ENCODE measurements around the gene PARVA. TPM values are rescaled to one million over a fixed set of nuclear protein-coding genes. Genes with fewer than 3 reads are reported as not detected.

Gene PARVA
- total and polyA plus RNA-seq, 3 donors from 2014 or later = 18.7 to 23.7 (median 23.6) TPM

DNA sequence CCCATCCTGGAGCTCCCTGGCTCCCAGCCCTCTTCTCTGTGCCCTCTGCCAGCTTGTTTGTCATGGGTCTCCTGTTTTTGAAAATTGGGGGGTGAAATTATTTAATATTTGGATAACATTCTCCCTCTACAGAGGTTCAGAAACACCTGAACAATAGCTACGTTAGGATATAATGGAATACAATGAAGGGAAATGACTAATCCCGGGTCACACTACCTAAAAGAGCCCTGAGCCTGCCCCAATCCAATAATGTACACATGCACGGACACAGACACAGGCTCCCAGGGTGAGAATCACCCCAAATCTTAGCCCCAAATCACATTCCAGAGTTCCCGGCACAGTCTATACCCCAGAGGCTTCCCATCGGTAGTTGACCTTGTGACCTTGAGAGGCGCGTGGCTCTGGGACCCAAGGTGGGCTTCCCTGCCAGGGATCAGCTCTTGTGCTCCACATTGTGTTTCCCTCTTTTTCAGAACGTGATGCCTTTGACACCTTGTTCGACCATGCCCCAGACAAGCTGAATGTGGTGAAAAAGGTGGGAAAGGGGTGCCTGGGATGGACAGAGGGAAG is 135.5 kb downstream of the PARVA start:
- Histone ChIP-seq H3K4me1 (no peaks in the 10 kb centered on the region), H3K36me3 (ENCODE audit: low read depth, missing control alignments) (no peaks in the 10 kb centered on the region), H3K27me3 (no peaks in the 10 kb centered on the region), H3K4me3 (no peak overlapping the region), H3K27ac (no peak overlapping the region), H3K9me3 (no peaks in the 10 kb centered on the region)
- no peak for DNase-seq
- no peak for TF ChIP-seq POLR2A (IDR thresholded peaks at IDR 0.05)
- TF ChIP-seq, protein P1, sequence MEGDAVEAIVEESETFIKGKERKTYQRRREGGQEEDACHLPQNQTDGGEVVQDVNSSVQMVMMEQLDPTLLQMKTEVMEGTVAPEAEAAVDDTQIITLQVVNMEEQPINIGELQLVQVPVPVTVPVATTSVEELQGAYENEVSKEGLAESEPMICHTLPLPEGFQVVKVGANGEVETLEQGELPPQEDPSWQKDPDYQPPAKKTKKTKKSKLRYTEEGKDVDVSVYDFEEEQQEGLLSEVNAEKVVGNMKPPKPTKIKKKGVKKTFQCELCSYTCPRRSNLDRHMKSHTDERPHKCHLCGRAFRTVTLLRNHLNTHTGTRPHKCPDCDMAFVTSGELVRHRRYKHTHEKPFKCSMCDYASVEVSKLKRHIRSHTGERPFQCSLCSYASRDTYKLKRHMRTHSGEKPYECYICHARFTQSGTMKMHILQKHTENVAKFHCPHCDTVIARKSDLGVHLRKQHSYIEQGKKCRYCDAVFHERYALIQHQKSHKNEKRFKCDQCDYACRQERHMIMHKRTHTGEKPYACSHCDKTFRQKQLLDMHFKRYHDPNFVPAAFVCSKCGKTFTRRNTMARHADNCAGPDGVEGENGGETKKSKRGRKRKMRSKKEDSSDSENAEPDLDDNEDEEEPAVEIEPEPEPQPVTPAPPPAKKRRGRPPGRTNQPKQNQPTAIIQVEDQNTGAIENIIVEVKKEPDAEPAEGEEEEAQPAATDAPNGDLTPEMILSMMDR (IDR thresholded peaks at IDR 0.05) = no peak
- intact Hi-C loops (cut with DNase I; ENCODE audit: low total_unique reads) = no loop called here
- 76 to 77% methylated on average over 9 of the region's 9 CpGs for WGBS, 2 donors

DNA sequence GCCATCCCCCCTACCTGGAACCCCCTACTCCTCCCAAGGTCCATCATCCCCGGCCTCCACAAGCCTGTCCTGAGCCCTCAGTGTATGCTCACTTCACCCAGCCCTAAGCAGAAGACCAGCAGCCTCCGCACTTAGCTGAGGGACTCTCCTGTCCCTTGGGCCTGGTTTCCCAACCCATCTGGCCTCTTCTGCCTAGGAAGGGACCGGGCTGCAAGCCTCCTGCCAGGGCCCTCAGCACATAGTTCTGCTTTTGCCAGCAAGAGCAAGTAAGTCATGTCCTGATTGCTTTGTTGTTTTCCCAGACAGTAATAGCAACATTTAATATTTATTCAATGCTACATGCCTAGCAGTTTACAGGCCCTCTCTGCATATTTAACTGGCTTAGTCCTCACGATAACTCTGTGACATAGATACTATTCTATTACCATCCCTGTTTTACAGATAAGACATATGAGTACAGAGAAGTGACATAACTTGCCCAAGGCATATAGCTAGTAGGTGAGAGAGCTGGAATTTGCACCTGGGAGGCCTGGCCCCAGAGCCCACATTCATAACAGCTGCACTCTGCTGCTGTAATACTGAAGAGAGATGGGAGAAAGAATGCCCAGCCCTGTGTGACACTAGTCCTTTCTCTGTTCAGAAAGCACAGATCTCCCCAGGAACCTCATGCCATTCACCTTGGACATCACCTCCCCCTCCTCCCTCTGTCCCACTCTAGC is 139.2 kb downstream of the PARVA start:
- Histone ChIP-seq H3K9me3 (no peaks in the 10 kb centered on the region), H3K4me1 (no peaks in the 10 kb centered on the region), H3K4me3 (no peak overlapping the region), H3K27me3 (no peaks in the 10 kb centered on the region), H3K27ac (no peak overlapping the region), H3K36me3 (ENCODE audit: low read depth, missing control alignments) (no peaks in the 10 kb centered on the region)
- intact Hi-C loops (cut with DNase I; ENCODE audit: low total_unique reads) = no loop called here
- TF ChIP-seq, protein P1 (IDR thresholded peaks at IDR 0.05) = no peak
- TF ChIP-seq POLR2A (IDR thresholded peaks at IDR 0.05) = no peak
- no peak for DNase-seq
- 89 to 92% methylated on average over 4 of the region's 4 CpGs for WGBS, 2 donors

DNA sequence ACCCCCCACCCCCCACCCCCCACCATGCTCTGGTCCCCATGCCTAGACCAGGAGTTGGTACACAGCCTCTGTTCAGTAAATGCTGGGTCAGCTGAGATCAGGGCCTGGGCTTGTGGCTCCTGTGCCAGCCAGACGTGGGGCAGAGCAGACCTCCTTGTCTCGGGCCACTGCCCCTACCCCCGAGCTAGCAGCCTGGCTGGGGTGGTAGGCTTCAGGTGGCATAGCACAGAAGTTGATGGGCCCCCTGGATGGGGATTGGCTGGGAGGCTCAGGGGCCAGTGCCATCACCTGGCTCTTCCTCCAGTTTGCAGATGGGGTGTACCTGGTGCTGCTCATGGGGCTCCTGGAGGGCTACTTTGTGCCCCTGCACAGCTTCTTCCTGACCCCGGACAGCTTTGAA is 139.9 kb downstream of the PARVA start:
- intact Hi-C loops (cut with DNase I; ENCODE audit: low total_unique reads) = no loop called here
- Histone ChIP-seq H3K4me1 (no peaks in the 10 kb centered on the region), H3K4me3 (no peak overlapping the region), H3K27ac (no peak overlapping the region), H3K36me3 (ENCODE audit: low read depth, missing control alignments) (no peaks in the 10 kb centered on the region), H3K9me3 (no peaks in the 10 kb centered on the region), H3K27me3 (no peaks in the 10 kb centered on the region)
- WGBS, 2 donors = 86 to 95% methylated on average over 1 to 4 of the region's 4 CpGs
- DNase-seq = no peak
- TF ChIP-seq, protein P1 (IDR thresholded peaks at IDR 0.05) = no peak
- no peak for TF ChIP-seq POLR2A (IDR thresholded peaks at IDR 0.05)

DNA sequence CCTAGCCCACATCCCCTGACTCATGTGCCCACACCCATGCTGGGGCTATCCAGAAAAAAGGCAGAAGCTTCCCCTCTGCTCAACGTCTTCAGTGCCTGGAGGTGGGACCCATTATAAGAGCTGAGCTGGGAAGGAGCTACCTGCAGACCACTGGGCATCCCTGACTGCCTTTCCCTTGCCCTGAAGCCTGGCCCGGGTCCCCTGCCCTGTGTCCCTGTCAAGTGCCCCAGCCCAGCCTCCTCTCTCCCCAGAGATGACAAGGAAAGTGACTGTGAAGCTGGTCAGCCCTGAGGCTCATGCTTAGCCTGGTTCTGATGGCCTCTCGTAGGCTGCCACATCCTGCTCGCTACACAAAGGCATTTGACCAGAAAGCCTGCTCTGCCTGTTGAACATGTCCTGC is 140.4 kb downstream of the PARVA start:
- TF ChIP-seq, protein P1 (IDR thresholded peaks at IDR 0.05) = no peak
- no peak for TF ChIP-seq POLR2A (IDR thresholded peaks at IDR 0.05)
- DNase-seq = no peak
- 71 to 92% methylated on average over 2 to 4 of the region's 4 CpGs for WGBS, 2 donors
- H3K4me3 ChIP-seq = no peak overlapping the region
- no peaks in the 10 kb centered on the region for H3K36me3 ChIP-seq (ENCODE audit: low read depth, missing control alignments)
- no peak overlapping the region for H3K27ac ChIP-seq
- intact Hi-C loops (cut with DNase I; ENCODE audit: low total_unique reads) = no loop called here
- H3K4me1 ChIP-seq = no peaks in the 10 kb centered on the region
- H3K27me3 ChIP-seq = no peaks in the 10 kb centered on the region
- no peaks in the 10 kb centered on the region for H3K9me3 ChIP-seq
